Heart right ventricle (tissue), 16 donors: Measurements from ENCODE around the gene MBNL1. TPM values are rescaled to one million over a fixed set of nuclear protein-coding genes. Genes with fewer than 3 reads are reported as not detected.

ENCODE experiments used
- ATAC-seq, 8 donors: fragments of 200-7000 bp; cut with Tn5 transposase; one replicate each; pipeline ENCODE4 v1.9.1; 2020; ENCODE audit warnings: mild to moderate bottlenecking in 8 of 8, moderate library complexity in 8 of 8, moderate number of reproducible peaks in 1 of 8
- DNase-seq, 2 donors: peaks; one replicate each; pipeline ENCODE4 v3.0.0-alpha.2; 2020
- H3K27ac ChIP-seq, 10 donors: fragments of 200-600 bp; sonication (generic) in 2 of 10; one replicate each; pipeline versions ENCODE4 v1.5.0 to v1.8.0; 2020 to 2022; ENCODE audit warnings: mild to moderate bottlenecking in 3 of 10
- H3K27me3 ChIP-seq, 7 donors: fragments of 200-600 bp; one replicate each; pipeline ENCODE4 v1.8.0; 2021 to 2022; ENCODE audit warnings: mild to moderate bottlenecking in 2 of 7
- H3K36me3 ChIP-seq, 9 donors: fragments of 200-600 bp; sonication (generic) in 1 of 9; one replicate each; pipeline versions ENCODE4 v1.5.0 to v1.8.0; 2020 to 2022; ENCODE audit warnings: mild to moderate bottlenecking in 2 of 9
- H3K4me1 ChIP-seq, 9 donors: fragments of 200-600 bp; sonication (generic) in 1 of 9; one replicate each; pipeline versions ENCODE4 v1.5.0 to v1.8.0; 2020 to 2022; ENCODE audit warnings: mild to moderate bottlenecking in 4 of 9
- H3K4me3 ChIP-seq, 10 donors: fragments of 200-600 bp; sonication (generic) in 2 of 10; one replicate each; pipeline versions ENCODE4 v1.5.0 to v1.8.0; 2020 to 2022; ENCODE audit warnings: mild to moderate bottlenecking in 7 of 10, moderate library complexity in 2 of 10
- H3K9me3 ChIP-seq, 11 donors: fragments of 200-600 bp in 10 of 11; sonication (generic) in 2 of 11; one replicate each; pipeline versions ENCODE4 v1.5.0 to v1.8.0; 2013 to 2022; ENCODE audit warnings: mild to moderate bottlenecking in 2 of 11, control low read depth in 1 of 11, moderate library complexity in 1 of 11
- WGBS, 2 donors: extraction: QIAGEN DNeasy Blood & Tissue Kit; methylation state at CpG; one replicate each; pipeline ENCODE4 v1.1.7; 2013; ENCODE audit warnings: inconsistent platforms in 1 of 2; 5-methylcytosine and 5-hydroxymethylcytosine counted together
- intact Hi-C, 10 donors: fragments of 100-400 bp; cut with DNase I; formaldehyde crosslinking; loops; one replicate each; pipeline versions ENCODE4 v1.11.1 to v1.14.2; 2022
- polyA plus RNA-seq, 2 donors: library from polyadenylated mRNA; stranded (reverse); fragments of 200-250 nt; gene quantifications; one replicate each; pipeline ENCODE4 v1.2.3, GENCODE V29; 2013
- total RNA-seq, 10 donors: library from RNA; stranded (reverse); fragmentation: NEBNext Ultra II Directional in 3 of 10; extraction: Animal tissue kit (Norgen Biotek cat#: 25700) in 3 of 10; gene quantifications; one replicate each; pipeline versions ENCODE4 v1.2.1 to v1.2.4, GENCODE V29; 2021 to 2023
- TF ChIP-seq, protein P1 (sequence below), 9 donors: fragments of 200-600 bp; sonication (generic) in 2 of 9; IDR thresholded peaks; one replicate each; pipeline versions ENCODE4 v1.5.0 to v1.8.0; 2021 to 2022; ENCODE audit warnings: antibody characterized with exemption in 9 of 9, mild to moderate bottlenecking in 5 of 9, moderate library complexity in 1 of 9
- donor health status: Arrhythmogenic right ventricular cardiomyopathy.
- donor health status: ischemic (EF 13 %, LVEDD 7.1; RV severe dilation, severe dysfunction).
- donor health status: healthy with polysubstance abuse.
- donor health status: DM: no; HTN: yes; CAD: no.
- donor health status: DM: no; HTN: no; CAD: no.
- donor health status: ischemic (EF 25% LVEDD 6.9; RV normal size, moderate dysfunction).
- donor health status: ischemic (EF 25% LVEDD 5.7; RV mildly dilated, moderate dysfunction).
- donor health status: healthy.
- donor health status: DM: yes; HTN: yes; CAD: no.
- donor health status: Ischemic cardiomyopathy.
- donor health status: ischemic (EF 35%, LVEDD 5.7; RV mildly dilated, moderate dysfunction).
- donor health status: nonischemic (EF 11% LVEDD 7.7; RV severe dilation, severe dysfunction).
- donor health status: DM: yes; HTN: yes; CAD: no.
- donor health status: PGD.
- donor health status: ischemic (EF 29% LVEDD 5.4; RV normal size, mild dysfunction).
- donor health status: nonischemic (EF 23%, LVEDD 6.1; RV moderate dilation, normal function).

MBNL1 gene
- total and polyA plus RNA-seq, 12 donors, result 33.1 to 236 (median 189) TPM

DNA sequence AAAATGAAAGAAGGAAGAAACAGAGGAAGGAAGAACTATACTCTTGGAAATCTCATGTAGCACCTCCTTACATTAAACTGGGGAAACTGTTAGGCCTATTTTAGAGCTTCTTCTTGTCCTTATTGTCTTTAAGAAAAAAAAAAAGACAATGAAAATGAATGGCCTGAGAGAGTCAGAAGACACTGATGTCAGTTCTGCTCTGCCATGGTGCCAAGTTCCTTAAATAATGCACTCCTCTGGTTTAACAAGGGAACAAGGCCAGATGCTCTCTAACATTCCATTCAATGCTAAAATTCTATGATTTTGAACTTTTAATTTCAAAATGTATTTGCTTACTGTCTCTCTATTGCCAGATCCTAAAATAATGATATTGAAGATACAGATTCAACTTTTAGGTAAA is 4.4 kb upstream of the MBNL1 start:
- Histone ChIP-seq H3K27ac (peak overlapping the region in 5 of 10 donors; percentile 9 to 98 (median 17)), H3K9me3 (no peaks in the 10 kb centered on the region), H3K4me3 (no peak overlapping the region), H3K27me3 (no peaks in the 10 kb centered on the region), H3K36me3 (no peaks in the 10 kb centered on the region), H3K4me1 (peaks cover 9 to 57% (median 36%) of the 10 kb centered on the region in 9 donors)
- no peak for ATAC-seq
- TF ChIP-seq, protein P1, sequence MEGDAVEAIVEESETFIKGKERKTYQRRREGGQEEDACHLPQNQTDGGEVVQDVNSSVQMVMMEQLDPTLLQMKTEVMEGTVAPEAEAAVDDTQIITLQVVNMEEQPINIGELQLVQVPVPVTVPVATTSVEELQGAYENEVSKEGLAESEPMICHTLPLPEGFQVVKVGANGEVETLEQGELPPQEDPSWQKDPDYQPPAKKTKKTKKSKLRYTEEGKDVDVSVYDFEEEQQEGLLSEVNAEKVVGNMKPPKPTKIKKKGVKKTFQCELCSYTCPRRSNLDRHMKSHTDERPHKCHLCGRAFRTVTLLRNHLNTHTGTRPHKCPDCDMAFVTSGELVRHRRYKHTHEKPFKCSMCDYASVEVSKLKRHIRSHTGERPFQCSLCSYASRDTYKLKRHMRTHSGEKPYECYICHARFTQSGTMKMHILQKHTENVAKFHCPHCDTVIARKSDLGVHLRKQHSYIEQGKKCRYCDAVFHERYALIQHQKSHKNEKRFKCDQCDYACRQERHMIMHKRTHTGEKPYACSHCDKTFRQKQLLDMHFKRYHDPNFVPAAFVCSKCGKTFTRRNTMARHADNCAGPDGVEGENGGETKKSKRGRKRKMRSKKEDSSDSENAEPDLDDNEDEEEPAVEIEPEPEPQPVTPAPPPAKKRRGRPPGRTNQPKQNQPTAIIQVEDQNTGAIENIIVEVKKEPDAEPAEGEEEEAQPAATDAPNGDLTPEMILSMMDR (IDR thresholded peaks at IDR 0.05), result no peak
- DNase-seq, result no peak
- intact Hi-C loops, result loop anchor here in 3 of 10 donors (10.0 kb wide), 3 partner anchors 70 to 1770 kb away; no protein-coding TSS in a partner anchor

DNA sequence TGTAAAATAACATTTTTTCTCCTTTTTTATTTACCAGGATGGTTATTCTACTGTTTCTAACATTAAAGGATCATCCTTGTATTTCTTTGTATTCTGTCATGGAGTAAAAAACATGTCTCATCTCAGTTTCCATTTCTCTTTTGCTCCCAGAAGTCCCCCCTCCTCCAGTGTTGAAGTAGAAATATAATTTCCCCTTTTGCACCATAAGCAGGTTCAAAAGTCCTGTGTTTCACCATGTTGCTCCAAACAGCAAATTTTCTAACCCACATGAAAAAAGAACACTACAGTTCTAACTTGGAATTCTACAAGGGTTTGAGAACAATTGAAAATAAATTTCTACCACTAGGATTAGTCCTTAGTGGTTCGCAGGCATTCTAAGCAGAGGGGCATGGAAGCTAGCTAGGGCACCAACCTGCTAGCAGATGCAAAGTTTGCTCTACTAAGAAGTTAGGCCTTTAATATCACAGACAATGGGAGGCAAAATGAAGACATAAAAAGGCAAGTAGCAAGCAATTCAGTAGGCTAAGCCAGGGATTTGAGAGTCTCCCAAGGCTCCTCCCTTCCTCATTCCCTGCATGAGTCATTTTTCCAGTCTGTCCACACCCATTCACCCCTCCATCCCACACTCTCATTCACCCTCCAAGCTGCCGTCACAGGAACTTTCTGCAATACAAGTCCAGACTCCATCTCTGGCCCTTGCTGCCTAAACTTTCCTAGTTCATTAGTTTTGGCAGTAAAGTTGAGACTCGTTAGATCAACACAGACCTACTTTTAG is 2.3 kb upstream of the MBNL1 start:
- peak; percentile 19 to 88 for DNase-seq
- ATAC-seq, result peak; percentile 46 to 83 (median 62)
- H3K36me3 ChIP-seq, result no peaks in the 10 kb centered on the region
- intact Hi-C loops, result loop anchor here in 8 of 10 donors (5.0 to 10.0 kb wide), 9 partner anchors 36 to 1768 kb away; no protein-coding TSS in a partner anchor
- no peaks in the 10 kb centered on the region for H3K27me3 ChIP-seq
- WGBS, 2 donors, result 44 to 59% methylated on average over 3 of the region's 3 CpGs
- peak overlapping the region in 4 of 10 donors; percentile 5 to 66 (median 20) for H3K4me3 ChIP-seq
- no peaks in the 10 kb centered on the region for H3K9me3 ChIP-seq
- peak overlapping the region; percentile 51 to 100 (median 98) for H3K27ac ChIP-seq
- TF ChIP-seq, protein P1 (IDR thresholded peaks at IDR 0.05), result peak in 2 of 9 donors; percentile 13 to 28
- peaks cover 9 to 51% (median 36%) of the 10 kb centered on the region in 9 donors for H3K4me1 ChIP-seq

DNA sequence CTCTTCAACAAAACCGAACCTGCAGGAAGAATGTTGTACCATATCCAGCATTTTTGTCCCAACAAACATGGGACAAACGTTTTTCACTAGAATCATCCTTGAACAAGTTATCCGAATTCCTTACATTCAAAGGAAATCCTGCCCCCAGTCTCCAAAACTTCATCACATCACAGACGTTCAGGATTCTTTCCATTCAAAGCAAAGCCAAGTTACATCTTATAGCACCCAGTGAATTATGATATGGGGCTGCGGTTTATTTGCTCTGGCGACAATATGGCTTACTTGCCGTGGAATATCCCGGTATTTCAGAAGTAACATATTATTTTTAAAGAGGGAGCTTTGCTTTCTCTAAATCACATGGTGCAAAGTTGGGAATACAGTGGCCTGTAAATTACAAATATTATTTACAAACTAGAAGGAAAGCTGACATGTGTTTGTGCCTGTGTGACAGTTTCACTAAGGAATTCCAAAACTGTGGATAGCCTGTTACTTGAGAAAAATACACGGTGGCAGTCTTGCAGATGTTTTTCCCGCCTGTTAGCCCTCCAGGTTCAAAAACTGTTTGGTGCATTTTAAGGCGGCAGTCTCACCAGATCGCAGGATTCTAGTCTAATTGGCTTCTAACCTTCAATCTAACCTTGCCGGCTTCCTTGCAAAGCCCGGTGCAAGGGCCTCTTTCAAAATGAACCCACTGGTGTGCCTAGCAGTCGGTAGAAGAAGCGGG is 736 bp upstream of the MBNL1 start:
- peaks cover 9 to 67% (median 49%) of the 10 kb centered on the region in 9 donors for H3K4me1 ChIP-seq
- H3K36me3 ChIP-seq, result no peaks in the 10 kb centered on the region
- peak overlapping the region; percentile 66 to 97 (median 81) for H3K4me3 ChIP-seq
- WGBS, 2 donors, result 9 to 11% methylated on average over 16 of the region's 16 CpGs
- H3K27me3 ChIP-seq, result no peaks in the 10 kb centered on the region
- H3K27ac ChIP-seq, result peak overlapping the region; percentile 95 to 100 (median 98)
- TF ChIP-seq, protein P1 (IDR thresholded peaks at IDR 0.05), result no peak
- H3K9me3 ChIP-seq, result no peaks in the 10 kb centered on the region
- DNase-seq, result no peak
- ATAC-seq, result no peak
- intact Hi-C loops, result loop anchor here in 8 of 10 donors (1.0 to 10.0 kb wide), 11 partner anchors 32 to 1767 kb away; no protein-coding TSS in a partner anchor
